PC-3 (cell line): ENCODE measurements around the gene MORN1.

Source experiments
- EZH2 ChIP-seq: fragments of 300-600 bp; sonication (generic); IDR thresholded peaks from one replicate; pipeline ENCODE4 v1.6.1; 2017; ENCODE audit warnings: antibody characterized with exemption, mild to moderate bottlenecking, low read length; ENCODE audit not compliant: unreplicated experiment
- TF ChIP-seq, protein P1 (sequence below): fragments of 300-600 bp; sonication (generic); conservative IDR thresholded peaks from 2 replicates; pipeline ENCODE4 v1.5.1; 2017; ENCODE audit warnings: antibody characterized with exemption, low read depth, mild to moderate bottlenecking, low read length

DNA sequence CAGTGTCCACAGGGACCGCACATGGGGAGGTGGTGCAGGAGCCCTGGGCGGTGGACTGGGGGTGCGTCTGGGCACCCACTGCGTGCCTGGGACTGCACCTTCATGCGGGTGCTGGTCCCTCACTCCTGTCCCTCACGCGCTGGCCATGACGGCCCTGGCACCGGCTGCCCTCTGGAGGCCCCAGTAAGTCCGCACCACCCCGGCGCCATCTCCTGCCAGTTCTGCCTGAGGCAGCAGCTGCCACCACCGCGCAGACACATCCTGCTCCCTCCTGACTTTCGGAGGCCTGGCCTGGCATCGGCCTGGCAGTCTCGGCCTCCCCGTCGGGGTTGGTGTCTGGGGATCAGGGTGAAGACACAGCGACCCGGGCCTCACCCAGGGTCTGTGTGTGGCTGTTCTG, 64.8 kb downstream of the MORN1 start:
- TF ChIP-seq, protein P1, sequence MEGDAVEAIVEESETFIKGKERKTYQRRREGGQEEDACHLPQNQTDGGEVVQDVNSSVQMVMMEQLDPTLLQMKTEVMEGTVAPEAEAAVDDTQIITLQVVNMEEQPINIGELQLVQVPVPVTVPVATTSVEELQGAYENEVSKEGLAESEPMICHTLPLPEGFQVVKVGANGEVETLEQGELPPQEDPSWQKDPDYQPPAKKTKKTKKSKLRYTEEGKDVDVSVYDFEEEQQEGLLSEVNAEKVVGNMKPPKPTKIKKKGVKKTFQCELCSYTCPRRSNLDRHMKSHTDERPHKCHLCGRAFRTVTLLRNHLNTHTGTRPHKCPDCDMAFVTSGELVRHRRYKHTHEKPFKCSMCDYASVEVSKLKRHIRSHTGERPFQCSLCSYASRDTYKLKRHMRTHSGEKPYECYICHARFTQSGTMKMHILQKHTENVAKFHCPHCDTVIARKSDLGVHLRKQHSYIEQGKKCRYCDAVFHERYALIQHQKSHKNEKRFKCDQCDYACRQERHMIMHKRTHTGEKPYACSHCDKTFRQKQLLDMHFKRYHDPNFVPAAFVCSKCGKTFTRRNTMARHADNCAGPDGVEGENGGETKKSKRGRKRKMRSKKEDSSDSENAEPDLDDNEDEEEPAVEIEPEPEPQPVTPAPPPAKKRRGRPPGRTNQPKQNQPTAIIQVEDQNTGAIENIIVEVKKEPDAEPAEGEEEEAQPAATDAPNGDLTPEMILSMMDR: no peak
- no peak for TF ChIP-seq EZH2
